Measurements from ENCODE around the gene UMAD1.

UMAD1 gene

GRCh38 chr7:7895004-7895650 lies 254.6 kb downstream of the UMAD1 start:
- DNase-seq (ENCODE audit: low spot score): no peak

DNA sequence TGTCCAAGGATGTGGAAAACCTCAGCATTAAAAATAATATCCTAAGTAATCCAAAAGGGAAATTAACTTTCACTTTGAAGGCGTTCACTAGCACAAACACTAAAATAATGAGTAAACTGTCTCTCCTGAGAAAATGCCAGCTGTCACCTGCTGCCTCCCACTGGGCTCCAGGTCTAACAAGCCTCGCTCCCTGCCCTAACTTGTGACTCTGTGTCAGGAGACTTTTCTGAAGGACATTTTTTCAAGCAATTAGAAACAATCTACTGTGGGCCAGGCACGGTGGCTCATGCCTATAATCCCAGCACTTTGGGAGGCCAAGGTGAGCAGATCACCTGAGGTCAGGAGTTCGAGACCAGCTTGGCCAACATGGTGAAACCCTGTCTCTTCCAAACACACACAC lies 255.2 kb downstream of the UMAD1 start:
- DNase-seq (ENCODE audit: low spot score): no peak

DNA sequence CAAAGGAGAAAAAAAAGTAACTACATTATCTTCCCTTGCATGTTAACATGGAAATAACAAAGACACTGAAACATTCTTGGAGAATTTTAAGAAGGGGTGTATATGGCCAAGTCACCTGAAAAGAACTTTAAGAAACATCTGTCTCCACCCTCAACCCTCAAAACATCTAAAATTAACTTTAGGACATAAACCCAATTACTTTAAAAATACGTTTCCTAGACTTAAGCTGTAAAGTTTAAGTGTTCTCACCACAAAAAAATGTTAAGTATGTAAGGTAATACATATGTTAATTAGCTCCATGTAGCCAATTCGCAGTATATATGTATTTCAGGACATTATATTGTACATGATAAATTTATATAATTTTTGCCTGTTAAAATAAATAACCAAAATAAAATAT lies 257.0 kb downstream of the UMAD1 start:
- no peak for DNase-seq (ENCODE audit: low spot score)

DNA sequence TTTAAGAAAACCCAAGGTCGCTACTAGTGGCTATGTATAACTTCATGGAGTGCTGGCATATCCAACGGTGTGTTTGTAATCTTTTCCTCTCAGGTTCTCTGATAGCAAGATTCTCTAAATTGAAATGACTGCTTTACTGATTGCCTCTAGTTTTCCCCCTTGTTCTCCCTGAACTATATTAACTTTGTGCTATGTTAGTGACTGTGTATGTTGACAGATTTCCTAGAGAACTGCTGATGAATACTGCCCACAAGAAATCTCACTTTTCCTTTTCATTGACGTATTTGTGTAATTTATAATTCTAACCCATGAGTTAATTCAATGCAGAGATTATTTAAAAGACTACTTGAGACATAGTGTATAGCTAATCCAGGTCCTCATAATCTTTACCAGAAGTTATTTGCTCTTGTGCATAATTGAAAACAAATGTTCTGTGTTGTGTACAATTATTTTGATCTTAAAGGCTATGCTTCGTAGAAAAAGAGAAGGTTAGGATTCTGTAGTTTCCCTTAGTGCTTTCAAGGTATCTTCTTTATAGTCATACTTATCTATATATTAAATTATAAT lies 257.5 kb downstream of the UMAD1 start:
- no peak for DNase-seq (ENCODE audit: low spot score)

DNA sequence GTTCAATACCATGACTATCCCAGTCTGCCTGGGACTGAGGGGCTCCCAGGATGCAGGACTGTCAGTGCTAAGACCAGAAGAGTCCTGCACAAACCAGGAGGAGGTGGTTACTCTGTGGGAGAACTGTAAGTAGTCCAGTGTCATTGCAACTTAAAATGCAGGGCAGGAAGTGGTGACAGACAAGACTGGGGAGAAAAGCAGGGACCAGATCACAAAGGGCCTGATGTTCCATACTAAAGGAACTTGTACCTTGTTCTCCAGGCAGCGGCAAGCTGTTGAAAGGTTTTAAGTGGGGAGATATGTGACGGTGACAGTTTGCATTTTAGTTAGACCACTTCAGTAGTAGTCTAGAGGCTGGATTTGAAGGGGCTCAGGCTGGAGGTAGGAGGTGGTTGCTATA lies 262.3 kb downstream of the UMAD1 start:
- DNase-seq (ENCODE audit: low spot score): no peak

- no peak for DNase-seq (ENCODE audit: low spot score)
These were observed 266.8 kb downstream of the UMAD1 start for GRCh38 chr7:7907306-7907705.

- no peak for DNase-seq (ENCODE audit: low spot score)
These were observed 268.1 kb downstream of the UMAD1 start for GRCh38 chr7:7908622-7909145.

- DNase-seq (ENCODE audit: low spot score): no peak
These were observed 268.8 kb downstream of the UMAD1 start for GRCh38 chr7:7909376-7909775.

DNA sequence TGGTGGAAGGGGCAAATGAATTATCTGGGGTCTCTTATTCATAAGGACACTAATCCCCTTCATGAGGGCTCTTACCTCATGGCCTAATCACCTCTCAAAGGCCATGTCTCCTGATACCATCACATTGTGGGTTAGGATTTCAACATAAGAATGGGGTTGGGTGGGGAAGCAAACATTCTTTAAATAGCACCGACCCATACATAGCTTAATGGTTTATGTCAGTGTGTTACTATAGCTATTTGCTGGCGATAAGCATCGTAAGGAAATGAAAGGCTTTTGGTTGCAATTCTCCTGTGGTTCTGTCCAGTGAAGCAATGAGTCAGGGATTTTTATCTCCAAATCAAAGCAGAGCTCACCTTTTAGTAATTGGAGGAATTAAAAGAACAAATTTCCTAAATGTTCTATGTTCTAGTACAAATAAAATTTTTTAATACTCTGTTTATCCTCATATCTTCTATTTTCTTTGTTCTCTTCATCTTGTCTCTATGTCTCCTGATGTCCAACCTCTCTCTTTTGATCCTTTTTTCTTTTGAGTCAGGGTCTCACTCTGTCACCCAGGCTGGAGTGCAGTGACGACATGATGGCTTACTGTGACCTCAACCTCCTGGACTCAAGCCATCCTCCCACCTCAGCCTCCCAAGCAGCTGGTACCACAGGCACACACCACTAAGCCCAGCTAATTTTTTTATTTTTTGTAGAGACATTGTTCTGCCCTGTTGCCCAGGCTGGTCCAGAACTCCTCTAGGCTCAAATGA lies 271.0 kb downstream of the UMAD1 start:
- DNase-seq (ENCODE audit: low spot score): no peak

- DNase-seq (ENCODE audit: low spot score): no peak
These were observed 272.4 kb downstream of the UMAD1 start for GRCh38 chr7:7912937-7913336.

- DNase-seq (ENCODE audit: low spot score): no peak
These were observed 273.0 kb downstream of the UMAD1 start for GRCh38 chr7:7913504-7913903.

DNA sequence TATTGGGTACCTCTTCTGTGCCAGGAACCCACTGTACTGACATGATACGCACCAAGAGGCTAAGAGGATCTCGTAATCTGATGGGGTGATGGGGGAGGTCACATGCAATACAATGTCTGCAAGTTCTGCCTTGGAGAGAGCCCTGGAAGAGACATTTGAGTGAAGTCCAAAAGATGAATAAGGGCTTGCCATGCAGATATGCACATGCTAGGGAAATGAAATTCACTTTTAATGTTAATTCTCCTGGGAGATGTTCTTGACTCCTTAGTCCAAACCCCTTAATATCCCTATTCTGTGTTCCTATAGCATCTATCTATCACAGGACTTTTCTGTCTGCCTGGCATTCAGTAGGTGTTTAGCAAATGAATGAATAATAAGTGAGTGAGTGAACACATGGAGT lies 274.0 kb downstream of the UMAD1 start:
- no peak for DNase-seq (ENCODE audit: low spot score)

DNA sequence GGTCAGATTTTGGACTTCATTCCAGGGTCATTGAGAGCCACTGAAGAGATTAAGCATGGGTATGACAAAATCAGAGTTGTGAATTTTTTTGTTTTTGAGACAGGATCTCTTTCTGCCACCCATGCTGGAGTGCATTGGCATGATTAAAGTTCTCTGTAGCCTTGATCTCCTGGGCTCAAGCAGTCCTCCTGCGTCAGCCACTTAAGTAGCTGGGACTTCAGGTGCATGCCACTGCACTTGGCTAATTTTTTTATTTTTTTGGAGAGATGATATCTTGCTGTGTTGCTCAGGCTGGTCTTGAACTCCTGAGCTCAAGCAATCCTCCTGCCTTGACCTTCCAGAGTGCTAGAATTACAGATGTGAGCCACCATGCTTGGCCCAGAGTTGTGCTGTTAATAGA lies 275.5 kb downstream of the UMAD1 start:
- DNase-seq (ENCODE audit: low spot score): no peak

DNA sequence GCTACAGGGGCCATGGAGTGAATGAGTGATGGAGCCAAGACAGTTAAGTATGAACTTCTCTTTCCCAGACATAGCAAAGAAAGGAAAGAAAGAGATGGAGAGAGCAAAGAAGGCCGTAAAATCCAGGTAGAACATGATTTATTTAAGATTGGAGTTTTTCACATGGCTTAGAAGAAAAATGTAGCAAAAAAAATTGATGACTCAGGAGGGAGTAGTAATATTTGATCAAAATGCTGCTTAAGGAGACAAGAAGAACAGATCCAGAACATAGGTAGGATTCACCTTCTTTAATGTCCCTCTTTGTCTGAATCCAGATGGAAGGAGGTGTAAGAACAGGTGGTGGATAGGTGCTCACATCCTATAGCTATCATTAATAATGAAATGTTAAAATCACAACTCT lies 277.0 kb downstream of the UMAD1 start:
- DNase-seq (ENCODE audit: low spot score): no peak

GRCh38 chr7:7918736-7919448 lies 278.3 kb downstream of the UMAD1 start:
- DNase-seq (ENCODE audit: low spot score): no peak

GRCh38 chr7:7919449-7919945 lies 278.9 kb downstream of the UMAD1 start:
- peak; percentile 13 for DNase-seq (ENCODE audit: low spot score)

DNA sequence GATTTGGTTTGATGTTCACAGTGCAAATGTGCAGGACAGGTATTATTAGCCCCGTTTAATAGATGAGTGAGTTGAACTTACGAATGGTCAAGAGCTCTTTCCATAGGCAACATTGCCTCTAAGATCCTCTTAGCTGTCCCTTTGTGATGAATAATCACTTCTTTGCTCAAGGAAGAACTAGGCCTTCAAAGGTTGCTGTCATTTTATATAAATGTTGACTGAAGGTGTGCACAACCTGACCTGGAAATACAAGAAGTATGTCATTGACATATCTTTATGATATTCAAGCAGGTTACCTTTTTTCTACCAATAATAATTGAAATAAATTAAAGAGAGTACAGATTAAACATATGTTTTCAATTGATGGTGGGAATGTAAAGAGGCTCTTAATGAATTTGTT lies 279.5 kb downstream of the UMAD1 start:
- peak; percentile 21 for DNase-seq (ENCODE audit: low spot score)

- DNase-seq (ENCODE audit: low spot score): peak; percentile 92
These were observed 279.9 kb downstream of the UMAD1 start for GRCh38 chr7:7920481-7920880.

DNA sequence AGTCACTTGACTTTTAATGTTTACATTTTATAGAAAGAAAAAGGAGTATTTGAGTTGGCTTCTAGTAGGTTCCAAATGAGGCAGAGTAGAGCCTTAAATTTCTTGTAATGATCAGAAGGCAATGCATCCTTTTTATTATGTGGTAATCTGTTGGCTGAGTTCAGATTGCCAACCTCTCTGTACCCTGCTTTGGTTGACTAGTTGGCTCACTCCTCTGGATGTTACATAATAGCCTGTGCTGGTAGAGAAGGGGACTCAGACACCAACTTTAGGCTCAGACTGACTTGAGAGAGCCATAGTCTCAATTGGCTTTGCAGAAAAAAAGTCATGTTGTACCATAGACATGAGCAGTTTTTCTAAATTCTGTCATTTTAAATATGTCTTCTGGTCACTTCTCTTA lies 281.3 kb downstream of the UMAD1 start:
- peak; percentile 41 for DNase-seq (ENCODE audit: low spot score)

DNA sequence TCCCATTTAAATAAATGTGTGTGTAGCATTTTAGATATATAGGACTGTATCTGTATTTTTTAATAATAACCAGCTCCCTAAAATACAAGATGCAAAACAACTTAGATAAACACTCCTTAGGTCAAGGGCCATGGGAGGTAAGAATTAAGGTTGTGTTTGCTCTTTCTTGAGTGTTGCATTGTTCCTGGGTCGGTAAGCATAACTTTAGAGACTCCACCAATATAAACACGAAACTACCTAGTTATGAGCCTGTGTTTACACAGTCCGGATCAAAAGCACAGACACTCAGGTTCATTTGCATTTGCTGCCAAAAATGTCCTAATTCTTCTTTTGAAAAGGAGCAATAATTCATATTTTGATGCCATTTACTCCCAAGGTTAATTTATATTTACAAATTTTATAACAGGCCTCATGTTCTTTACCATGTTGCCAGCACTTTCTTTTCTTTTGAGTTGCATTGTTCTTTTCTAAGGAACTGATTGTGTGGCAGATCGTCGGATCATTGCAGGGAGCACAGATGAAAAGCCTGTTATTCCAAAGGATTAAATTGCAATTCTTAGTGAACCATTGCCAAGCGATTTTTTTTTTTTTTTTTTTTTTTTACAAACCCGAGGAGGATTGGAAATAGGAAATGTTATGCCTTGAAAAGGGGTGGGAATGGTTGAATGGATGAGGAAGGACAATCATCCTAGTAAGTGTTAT lies 282.3 kb downstream of the UMAD1 start:
- no peak for DNase-seq (ENCODE audit: low spot score)

- no peak for DNase-seq (ENCODE audit: low spot score)
These were observed 283.3 kb downstream of the UMAD1 start for GRCh38 chr7:7923818-7924217.

DNA sequence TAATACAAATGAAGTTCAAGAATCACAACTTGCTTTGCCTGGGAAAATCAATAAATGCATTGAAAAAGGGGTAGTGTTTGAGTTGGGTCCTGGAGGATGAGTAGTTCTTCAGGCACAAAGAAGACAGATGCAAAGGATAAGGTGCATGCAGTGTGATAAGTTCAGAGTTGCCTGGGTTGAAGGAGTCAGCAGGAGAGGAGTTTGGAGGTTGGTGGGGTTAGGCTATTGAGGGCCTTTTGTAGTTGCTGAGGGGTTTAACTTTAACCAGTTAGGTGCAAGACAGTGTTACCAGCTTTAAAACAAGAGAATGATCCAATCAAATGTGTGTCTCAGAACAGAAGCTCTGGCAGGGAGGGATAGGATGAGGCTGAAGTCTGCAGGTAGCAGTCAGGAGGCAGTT lies 283.8 kb downstream of the UMAD1 start:
- DNase-seq (ENCODE audit: low spot score): peak; percentile 10

Data from NAMALWA (cell line).